Progenitor cell of endocrine pancreas (in vitro differentiated cells): ENCODE data around the gene GATA6. TPM values are rescaled to one million over a fixed set of nuclear protein-coding genes. Genes with fewer than 3 reads are reported as not detected.

Experiments used
- DNase-seq: peaks from one replicate; pipeline ENCODE4 v3.0.0; 2021; ENCODE audit warnings: low spot score; ENCODE audit not compliant: unreplicated experiment
- H3K27ac Mint-ChIP-seq: 2 replicates; pipeline ENCODE4 v1.8.0; 2021; ENCODE audit warnings: mild to moderate bottlenecking, moderate library complexity, mixed read lengths
- H3K27me3 Mint-ChIP-seq: 2 replicates; pipeline ENCODE4 v1.8.0; 2021; ENCODE audit warnings: mixed read lengths
- H3K36me3 Mint-ChIP-seq: 2 replicates; pipeline ENCODE4 v1.8.0; 2022; ENCODE audit warnings: mixed read lengths; ENCODE audit not compliant: insufficient read depth
- H3K4me1 Mint-ChIP-seq: 2 replicates; pipeline ENCODE4 v1.8.0; 2021; ENCODE audit warnings: low read depth, mixed read lengths
- H3K4me3 Mint-ChIP-seq: 2 replicates; pipeline ENCODE4 v1.8.0; 2021; ENCODE audit warnings: low read depth, mild to moderate bottlenecking, moderate library complexity, mixed read lengths
- H3K9me3 Mint-ChIP-seq: 2 replicates; pipeline ENCODE4 v1.8.0; 2021; ENCODE audit warnings: low read depth, mixed read lengths
- CTCF ChIP-seq: fragments of 200-600 bp; sonication (generic); IDR thresholded peaks from one replicate; pipeline ENCODE4 v1.5.0; 2021; ENCODE audit warnings: antibody characterized with exemption, mild to moderate bottlenecking; ENCODE audit not compliant: unreplicated experiment
- total RNA-seq: library from RNA; stranded (reverse); gene quantifications from 2 replicates; pipeline ENCODE4 v1.2.1, GENCODE V29; 2021

The GATA6 gene
- total RNA-seq, 1 donor from 2014 or later = 112 TPM

- no peaks in the 10 kb centered on the region for H3K9me3 Mint-ChIP-seq
- peaks cover 27% of the 10 kb centered on the region for H3K4me1 Mint-ChIP-seq
- H3K36me3 Mint-ChIP-seq = no peaks in the 10 kb centered on the region
- no peak for DNase-seq
- TF ChIP-seq CTCF = no peak
- H3K4me3 Mint-ChIP-seq = no peak overlapping the region
- H3K27ac Mint-ChIP-seq = peak overlapping the region; percentile 62
- no peaks in the 10 kb centered on the region for H3K27me3 Mint-ChIP-seq
Measured at GRCh38 chr18:22132763-22133162, 36.6 kb upstream of the GATA6 start.

GRCh38 chr18:22136395-22136794 is 33.0 kb upstream of the GATA6 start:
- no peaks in the 10 kb centered on the region for H3K36me3 Mint-ChIP-seq
- no peak for DNase-seq
- no peak overlapping the region for H3K4me3 Mint-ChIP-seq
- H3K4me1 Mint-ChIP-seq = peaks cover 17% of the 10 kb centered on the region
- H3K9me3 Mint-ChIP-seq = peaks cover 5% of the 10 kb centered on the region
- no peaks in the 10 kb centered on the region for H3K27me3 Mint-ChIP-seq
- TF ChIP-seq CTCF = no peak
- no peak overlapping the region for H3K27ac Mint-ChIP-seq

GRCh38 chr18:22141211-22141610 is 28.2 kb upstream of the GATA6 start:
- Mint-ChIP-seq H3K27ac (no peak overlapping the region), H3K4me1 (peaks cover 12% of the 10 kb centered on the region), H3K36me3 (no peaks in the 10 kb centered on the region), H3K4me3 (no peak overlapping the region), H3K9me3 (peaks cover 5% of the 10 kb centered on the region), H3K27me3 (no peaks in the 10 kb centered on the region)
- DNase-seq = no peak
- no peak for TF ChIP-seq CTCF

- no peaks in the 10 kb centered on the region for H3K27me3 Mint-ChIP-seq
- no peaks in the 10 kb centered on the region for H3K36me3 Mint-ChIP-seq
- no peak for TF ChIP-seq CTCF
- no peak for DNase-seq
- H3K4me3 Mint-ChIP-seq = no peak overlapping the region
- H3K27ac Mint-ChIP-seq = no peak overlapping the region
- H3K4me1 Mint-ChIP-seq = peaks cover 12% of the 10 kb centered on the region
- H3K9me3 Mint-ChIP-seq = no peaks in the 10 kb centered on the region
Measured at GRCh38 chr18:22143347-22144340, 25.7 kb upstream of the GATA6 start.

GRCh38 chr18:22145160-22145559 is 24.2 kb upstream of the GATA6 start:
- DNase-seq = no peak
- Mint-ChIP-seq H3K9me3 (no peaks in the 10 kb centered on the region), H3K27ac (no peak overlapping the region), H3K27me3 (no peaks in the 10 kb centered on the region), H3K36me3 (no peaks in the 10 kb centered on the region), H3K4me3 (no peak overlapping the region), H3K4me1 (peaks cover 7% of the 10 kb centered on the region)
- no peak for TF ChIP-seq CTCF
